ENCODE results near the gene ZNF70.

DNA sequence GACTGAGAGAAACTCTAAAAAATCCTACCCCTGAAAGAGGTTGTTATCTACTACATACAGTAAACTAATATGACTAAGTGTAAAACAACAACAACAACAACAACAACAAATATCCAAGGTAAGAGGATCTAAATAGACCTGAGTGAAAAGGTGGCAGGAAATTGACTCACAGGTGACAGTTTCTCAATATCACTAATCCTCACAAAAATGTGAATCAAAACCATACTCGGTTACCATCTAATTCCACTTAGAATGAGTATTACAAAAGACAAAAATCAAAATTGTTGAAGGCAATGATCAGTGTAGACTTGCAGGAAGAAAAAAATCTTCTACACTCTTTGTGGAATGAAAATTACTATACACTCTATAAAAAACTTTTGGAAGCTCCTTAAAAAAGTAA lies 42.6 kb downstream of the ZNF70 start:
- no peak for TF ChIP-seq CTCF (IDR thresholded peaks at IDR 0.05; ENCODE audit: low read length)
- TF ChIP-seq EZH2 (IDR thresholded peaks at IDR 0.05; ENCODE audit: borderline replicate concordance, low read length): no peak
